Gastrocnemius medialis (tissue), 4 donors: ENCODE measurements around the gene AP3B1. TPM values are rescaled to one million over a fixed set of nuclear protein-coding genes. Genes with fewer than 3 reads are reported as not detected.
"Not testable (repeated sequence)": the region's sequence is repeated elsewhere in the genome, so short reads cannot be mapped to it uniquely, and the experiment has no call there.

Experiments
- ATAC-seq, 2 donors: fragments of 150-250 bp; one replicate each; pipeline ENCODE4 v1.9.1; 2016
- DNase-seq, 2 donors: peaks; one replicate each; pipeline ENCODE4 v3.0.0-alpha.2; 2019
- H3K27ac ChIP-seq, 4 donors: fragments of 200-600 bp; sonication (generic); 1 replicate in 1 of 4; 2 replicates in 3 of 4; pipeline ENCODE4 v1.5.1; 2016 to 2018; ENCODE audit warnings: mild to moderate bottlenecking in 2 of 4, moderate library complexity in 1 of 4
- H3K27me3 ChIP-seq, 3 donors: fragments of 200-600 bp; sonication (generic) in 2 of 3; 1 replicate in 1 of 3; 2 replicates in 2 of 3; pipeline versions ENCODE4 v1.5.1 to v1.6.0; 2016 to 2019; ENCODE audit warnings: mild to moderate bottlenecking in 1 of 3, moderate library complexity in 1 of 3
- H3K36me3 ChIP-seq, 2 donors: fragments of 200-600 bp; sonication (generic) in 1 of 2; one replicate each; pipeline ENCODE4 v1.5.1; 2017 to 2018
- H3K4me1 ChIP-seq, 2 donors: fragments of 200-600 bp; sonication (generic) in 1 of 2; one replicate each; pipeline ENCODE4 v1.5.1; 2016 to 2017; ENCODE audit warnings: mild to moderate bottlenecking in 2 of 2
- H3K4me3 ChIP-seq, 4 donors: fragments of 200-600 bp; sonication (generic) in 3 of 4; 1 replicate in 1 of 4; 2 replicates in 3 of 4; pipeline ENCODE4 v1.5.1; 2016 to 2019; ENCODE audit warnings: mild to moderate bottlenecking in 2 of 4
- H3K9me3 ChIP-seq, 3 donors: fragments of 200-600 bp; sonication (generic) in 2 of 3; 1 replicate in 1 of 3; 2 replicates in 2 of 3; pipeline ENCODE4 v1.5.1; 2016 to 2019
- CTCF ChIP-seq, 5 experiments: fragments of 450-650 bp in 3 of 5; fragments of 200-600 bp in 2 of 5; sonication (generic) in 2 of 5; IDR thresholded peaks in 4 of 5; conservative IDR thresholded peaks in 1 of 5; 1 replicate in 4 of 5; 2 replicates in 1 of 5; pipeline ENCODE4 v1.5.1; 2016 to 2019; ENCODE audit warnings: antibody characterized with exemption in 5 of 5, mild to moderate bottlenecking in 3 of 5, moderate library complexity in 3 of 5
- POLR2A ChIP-seq, 2 donors: fragments of 450-650 bp; IDR thresholded peaks; one replicate each; pipeline ENCODE4 v1.6.1; 2017; ENCODE audit warnings: antibody characterized with exemption in 2 of 2, mild to moderate bottlenecking in 2 of 2, moderate library complexity in 2 of 2
- in situ Hi-C, 4 donors: fragments of 200-750 bp; cut with MboI; loops; one replicate each; pipeline versions ENCODE4 v1.15.0 to v1.8.0; 2017; ENCODE audit warnings: low sequenced_read_pairs in 4 of 4
- intact Hi-C: fragments of 100-400 bp; cut with DNase I; formaldehyde crosslinking; loops from one replicate; pipeline ENCODE4 v1.15.1; 2023; ENCODE audit warnings: low total_unique reads
- total RNA-seq, 4 donors: library from RNA; depleted of rRNA; stranded (reverse); fragments of >200 nt; gene quantifications; one replicate each; pipeline versions ENCODE4 v1.1.0 to v1.2.3, GENCODE V29; 2016

The AP3B1 gene
- total RNA-seq, 4 donors from 2014 or later: 17.9 to 26.0 (median 22.6) TPM

GRCh38 chr5:78078858-78079257, 215.6 kb downstream of the AP3B1 start:
- in situ Hi-C loops: no loop called here
- no peak overlapping the region for H3K27ac ChIP-seq
- TF ChIP-seq POLR2A (IDR thresholded peaks at IDR 0.05): no peak
- no peak for TF ChIP-seq CTCF (IDR thresholded peaks at IDR 0.05 in 4 of 5, conservative IDR thresholded peaks at IDR 0.05 in 1 of 5)
- H3K4me3 ChIP-seq: no peak overlapping the region
- DNase-seq (no peak), ATAC-seq (no peak)
- no peaks in the 10 kb centered on the region for H3K9me3 ChIP-seq
- intact Hi-C loops: no loop called here
- no peaks in the 10 kb centered on the region for H3K36me3 ChIP-seq
- H3K27me3 ChIP-seq: no peaks in the 10 kb centered on the region
- H3K4me1 ChIP-seq: no peaks in the 10 kb centered on the region

- DNase-seq: no peak
- Histone ChIP-seq H3K4me3 (no peak overlapping the region), H3K27me3 (no peaks in the 10 kb centered on the region), H3K36me3 (no peaks in the 10 kb centered on the region), H3K9me3 (no peaks in the 10 kb centered on the region), H3K27ac (no peak overlapping the region), H3K4me1 (no peaks in the 10 kb centered on the region)
- TF ChIP-seq POLR2A (IDR thresholded peaks at IDR 0.05) (no peak), CTCF (IDR thresholded peaks at IDR 0.05 in 4 of 5, conservative IDR thresholded peaks at IDR 0.05 in 1 of 5) (no peak)
- in situ Hi-C loops: no loop called here
- intact Hi-C loops: no loop called here
- no peak for ATAC-seq
These were observed 217.0 kb downstream of the AP3B1 start for GRCh38 chr5:78077369-78078068.

- in situ Hi-C loops (no loop called here), intact Hi-C loops (no loop called here)
These were observed 218.1 kb downstream of the AP3B1 start for GRCh38 chr5:78076351-78076750.

GRCh38 chr5:78075301-78075700, 219.2 kb downstream of the AP3B1 start:
- DNase-seq (no peak), ATAC-seq (no peak)
- no peak for TF ChIP-seq CTCF (IDR thresholded peaks at IDR 0.05 in 4 of 5, conservative IDR thresholded peaks at IDR 0.05 in 1 of 5)
- no peak for TF ChIP-seq POLR2A (IDR thresholded peaks at IDR 0.05)
- Histone ChIP-seq H3K4me3 (no peak overlapping the region), H3K9me3 (no peaks in the 10 kb centered on the region), H3K27me3 (no peaks in the 10 kb centered on the region), H3K36me3 (no peaks in the 10 kb centered on the region), H3K4me1 (no peaks in the 10 kb centered on the region), H3K27ac (no peak overlapping the region)
- intact Hi-C loops (no loop called here), in situ Hi-C loops (no loop called here)

More at GRCh38 chr5:78076351-78076750, 218.1 kb downstream of the AP3B1 start:
- Histone ChIP-seq H3K27me3 (no peaks in the 10 kb centered on the region), H3K4me1 (no peaks in the 10 kb centered on the region), H3K4me3 (no peak overlapping the region), H3K36me3 (no peaks in the 10 kb centered on the region), H3K9me3 (no peaks in the 10 kb centered on the region), H3K27ac (no peak overlapping the region)
- no peak for ATAC-seq
- TF ChIP-seq POLR2A (IDR thresholded peaks at IDR 0.05): no peak
- TF ChIP-seq CTCF (IDR thresholded peaks at IDR 0.05 in 4 of 5, conservative IDR thresholded peaks at IDR 0.05 in 1 of 5): no peak
- DNase-seq: no peak

GRCh38 chr5:78070691-78071090, 223.8 kb downstream of the AP3B1 start:
- in situ Hi-C loops, H3K9me3 ChIP-seq, intact Hi-C loops, H3K4me3 ChIP-seq, H3K4me1 ChIP-seq, H3K36me3 ChIP-seq, DNase-seq, H3K27me3 ChIP-seq, H3K27ac ChIP-seq, ATAC-seq: not testable (repeated sequence)

GRCh38 chr5:78067581-78067980, 226.9 kb downstream of the AP3B1 start:
- DNase-seq, H3K27ac ChIP-seq, ATAC-seq, H3K4me3 ChIP-seq, H3K27me3 ChIP-seq, H3K4me1 ChIP-seq, in situ Hi-C loops, intact Hi-C loops, H3K36me3 ChIP-seq, H3K9me3 ChIP-seq: not testable (repeated sequence)

- ATAC-seq, intact Hi-C loops, H3K27ac ChIP-seq, H3K36me3 ChIP-seq, H3K27me3 ChIP-seq, H3K4me1 ChIP-seq, H3K9me3 ChIP-seq, in situ Hi-C loops, DNase-seq, H3K4me3 ChIP-seq: not testable (repeated sequence)
These were observed 227.8 kb downstream of the AP3B1 start for GRCh38 chr5:78066722-78067121.
